HFFc6 (cell line): Measurements from ENCODE around the gene RPS6KA5. TPM values are rescaled to one million over a fixed set of nuclear protein-coding genes. Genes with fewer than 3 reads are reported as not detected.

Source experiments
- DNase-seq: peaks from one replicate; pipeline ENCODE4 v3.0.0-alpha.2; 2018
- H3K27ac Mint-ChIP-seq: 2 replicates; pipeline ENCODE4 v1.8.0; 2020; ENCODE audit warnings: mild to moderate bottlenecking, mixed read lengths
- H3K27me3 Mint-ChIP-seq: 2 replicates; pipeline ENCODE4 v1.8.0; 2021; ENCODE audit warnings: mild to moderate bottlenecking, moderate library complexity, mixed read lengths; ENCODE audit not compliant: insufficient read depth
- H3K36me3 Mint-ChIP-seq: 2 replicates; pipeline ENCODE4 v1.8.0; 2021; ENCODE audit warnings: low read depth, mixed read lengths
- H3K4me1 Mint-ChIP-seq: 2 replicates; pipeline ENCODE4 v1.8.0; 2020; ENCODE audit warnings: low read depth, mixed read lengths
- H3K4me3 Mint-ChIP-seq: 2 replicates; pipeline ENCODE4 v1.8.0; 2020; ENCODE audit warnings: mild to moderate bottlenecking, moderate library complexity, mixed read lengths
- H3K9me3 Mint-ChIP-seq: 2 replicates; pipeline ENCODE4 v1.8.0; 2020; ENCODE audit warnings: mild to moderate bottlenecking, mixed read lengths
- total RNA-seq, 6 experiments: library from RNA; stranded (reverse); fragmentation: NEBNext Ultra II Directional; extraction: Animal tissue kit (Norgen Biotek cat#: 25700); gene quantifications; 2 replicates in 1 of 6; 3 replicates in 5 of 6; pipeline ENCODE4 v1.2.3, GENCODE V29; 2021
- TF ChIP-seq, protein P1 (sequence below): fragments of 200-600 bp; sonication (generic); IDR thresholded peaks from 2 replicates; pipeline ENCODE4 v1.5.0; 2021; ENCODE audit warnings: antibody characterized with exemption, mild to moderate bottlenecking

The RPS6KA5 gene
- total RNA-seq, 6 experiments from 2014 or later = 0.36 to 0.91 (median 0.48) TPM

DNA sequence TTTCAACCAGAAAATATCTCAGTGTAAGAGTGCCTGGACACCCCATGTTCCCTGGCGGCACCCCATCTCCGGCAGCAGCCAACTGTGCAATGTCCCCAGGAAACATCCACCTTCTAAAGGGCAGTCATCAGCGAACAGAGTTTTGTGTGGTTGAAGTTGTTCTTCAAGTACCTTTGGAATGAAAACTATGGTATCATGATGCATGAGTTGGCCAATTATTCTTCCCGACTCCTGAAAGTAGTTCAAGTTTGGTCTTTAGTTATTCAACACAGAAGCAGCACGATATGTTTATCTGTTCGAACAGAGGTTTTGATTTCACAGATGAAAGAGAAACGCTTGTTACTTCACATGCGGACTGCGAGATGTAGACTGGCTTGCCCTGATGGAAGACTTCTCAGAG is 223.1 kb downstream of the RPS6KA5 start:
- peaks cover 3% of the 10 kb centered on the region; the same call in 1 of the 2 replicates for H3K9me3 Mint-ChIP-seq
- H3K27me3 Mint-ChIP-seq = peaks cover 4% of the 10 kb centered on the region; the same call in 1 of the 2 replicates
- H3K27ac Mint-ChIP-seq = peak overlapping the region; percentile 66
- TF ChIP-seq, protein P1, sequence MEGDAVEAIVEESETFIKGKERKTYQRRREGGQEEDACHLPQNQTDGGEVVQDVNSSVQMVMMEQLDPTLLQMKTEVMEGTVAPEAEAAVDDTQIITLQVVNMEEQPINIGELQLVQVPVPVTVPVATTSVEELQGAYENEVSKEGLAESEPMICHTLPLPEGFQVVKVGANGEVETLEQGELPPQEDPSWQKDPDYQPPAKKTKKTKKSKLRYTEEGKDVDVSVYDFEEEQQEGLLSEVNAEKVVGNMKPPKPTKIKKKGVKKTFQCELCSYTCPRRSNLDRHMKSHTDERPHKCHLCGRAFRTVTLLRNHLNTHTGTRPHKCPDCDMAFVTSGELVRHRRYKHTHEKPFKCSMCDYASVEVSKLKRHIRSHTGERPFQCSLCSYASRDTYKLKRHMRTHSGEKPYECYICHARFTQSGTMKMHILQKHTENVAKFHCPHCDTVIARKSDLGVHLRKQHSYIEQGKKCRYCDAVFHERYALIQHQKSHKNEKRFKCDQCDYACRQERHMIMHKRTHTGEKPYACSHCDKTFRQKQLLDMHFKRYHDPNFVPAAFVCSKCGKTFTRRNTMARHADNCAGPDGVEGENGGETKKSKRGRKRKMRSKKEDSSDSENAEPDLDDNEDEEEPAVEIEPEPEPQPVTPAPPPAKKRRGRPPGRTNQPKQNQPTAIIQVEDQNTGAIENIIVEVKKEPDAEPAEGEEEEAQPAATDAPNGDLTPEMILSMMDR = no peak
- peak overlapping the region; percentile 51 for H3K4me3 Mint-ChIP-seq
- peak; percentile 59 for DNase-seq
- H3K4me1 Mint-ChIP-seq = peaks cover 20% of the 10 kb centered on the region
- H3K36me3 Mint-ChIP-seq = no peaks in the 10 kb centered on the region; the same call in 1 of the 2 replicates

DNA sequence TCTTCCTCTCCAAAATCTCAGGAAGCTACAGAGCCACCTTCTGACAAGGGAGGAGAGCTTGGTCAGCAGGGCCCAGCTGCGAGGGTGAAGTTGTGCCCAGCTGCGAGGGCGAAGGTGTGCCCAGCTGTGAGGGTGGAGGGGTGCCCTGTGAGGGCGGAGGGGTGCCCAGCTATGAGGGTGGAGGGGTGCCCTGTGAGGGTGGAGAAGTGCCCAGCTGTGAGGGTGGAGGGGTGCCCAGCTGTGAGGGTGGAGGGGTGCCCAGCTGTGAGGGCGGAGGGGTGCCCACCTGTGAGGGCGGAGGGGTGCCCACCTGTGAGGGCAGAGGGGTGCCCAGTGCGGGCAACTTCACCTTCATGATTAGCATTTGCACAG is 223.8 kb downstream of the RPS6KA5 start:
- Mint-ChIP-seq H3K36me3 (no peaks in the 10 kb centered on the region; the same call in 1 of the 2 replicates), H3K27me3 (peaks cover 8% of the 10 kb centered on the region), H3K4me1 (peaks cover 20% of the 10 kb centered on the region), H3K9me3 (peaks cover 3% of the 10 kb centered on the region; the same call in 1 of the 2 replicates), H3K4me3 (no peak overlapping the region), H3K27ac (no peak overlapping the region)
- TF ChIP-seq, protein P1 = no peak
- DNase-seq = no peak

DNA sequence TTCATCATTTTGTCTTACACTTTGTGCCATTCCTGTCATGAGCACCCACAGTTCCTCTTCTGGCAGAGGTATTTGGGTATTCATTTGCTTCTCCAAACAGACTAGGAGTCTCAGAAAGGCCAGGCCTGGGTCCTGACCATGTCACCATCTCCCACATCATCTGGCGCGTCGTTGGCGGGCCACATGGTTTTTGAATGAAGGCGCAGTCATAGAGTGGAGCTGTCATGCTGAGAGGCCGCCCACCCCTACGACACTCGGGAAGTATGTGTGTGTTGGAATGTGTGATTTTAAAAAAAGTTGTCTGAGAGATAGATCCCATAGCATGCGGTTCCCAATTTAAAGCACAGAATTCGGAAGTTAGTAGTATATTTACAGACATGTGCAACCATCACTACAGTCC is 228.6 kb downstream of the RPS6KA5 start:
- Mint-ChIP-seq H3K4me1 (peaks cover 9% of the 10 kb centered on the region; the same call in 1 of the 2 replicates), H3K27ac (no peak overlapping the region), H3K27me3 (peaks cover 21% of the 10 kb centered on the region), H3K36me3 (no peaks in the 10 kb centered on the region), H3K9me3 (no peaks in the 10 kb centered on the region), H3K4me3 (no peak overlapping the region)
- no peak for DNase-seq
- TF ChIP-seq, protein P1 = no peak

DNA sequence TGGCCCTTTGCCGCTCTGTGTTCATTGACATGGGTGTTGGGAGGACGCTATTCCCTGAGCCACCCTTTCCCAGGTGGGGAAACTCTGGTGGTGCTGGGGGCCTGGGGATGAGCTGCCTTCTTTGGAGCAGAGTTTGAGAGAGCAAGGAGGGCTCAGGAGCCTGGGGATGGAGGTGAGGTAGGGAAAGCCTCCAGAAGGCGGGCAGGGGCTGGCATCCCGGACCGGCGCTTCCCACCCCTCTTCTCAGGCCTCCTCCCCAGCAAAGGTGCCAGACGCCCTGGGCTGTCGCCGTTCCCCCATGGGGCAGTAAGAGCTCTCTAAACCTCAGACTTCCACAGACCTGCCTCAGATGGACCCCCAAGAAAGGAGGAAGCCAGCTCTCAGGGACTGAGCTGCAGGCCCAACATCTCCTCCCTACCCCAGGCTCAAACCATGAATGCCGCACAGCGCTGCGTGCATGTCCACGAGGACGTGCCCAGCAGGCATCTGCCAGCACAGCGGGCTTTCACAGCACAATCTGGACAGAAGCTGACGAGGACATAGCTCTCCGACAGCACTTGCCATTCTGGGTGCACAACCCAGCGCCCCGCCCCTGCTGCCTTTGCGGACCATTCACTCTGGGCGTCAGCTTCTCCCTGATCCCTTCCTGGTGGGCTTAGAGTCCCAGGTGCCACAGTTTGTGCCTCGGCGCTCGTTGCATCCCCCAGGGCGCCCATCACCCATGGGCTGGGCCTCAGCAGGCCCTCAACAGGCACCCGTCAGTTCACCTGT is 229.3 kb downstream of the RPS6KA5 start:
- DNase-seq = no peak
- H3K27ac Mint-ChIP-seq = no peak overlapping the region
- TF ChIP-seq, protein P1 = no peak
- H3K9me3 Mint-ChIP-seq = no peaks in the 10 kb centered on the region
- no peaks in the 10 kb centered on the region for H3K36me3 Mint-ChIP-seq
- peaks cover 9% of the 10 kb centered on the region; the same call in 1 of the 2 replicates for H3K4me1 Mint-ChIP-seq
- no peak overlapping the region for H3K4me3 Mint-ChIP-seq
- H3K27me3 Mint-ChIP-seq = peaks cover 21% of the 10 kb centered on the region

DNA sequence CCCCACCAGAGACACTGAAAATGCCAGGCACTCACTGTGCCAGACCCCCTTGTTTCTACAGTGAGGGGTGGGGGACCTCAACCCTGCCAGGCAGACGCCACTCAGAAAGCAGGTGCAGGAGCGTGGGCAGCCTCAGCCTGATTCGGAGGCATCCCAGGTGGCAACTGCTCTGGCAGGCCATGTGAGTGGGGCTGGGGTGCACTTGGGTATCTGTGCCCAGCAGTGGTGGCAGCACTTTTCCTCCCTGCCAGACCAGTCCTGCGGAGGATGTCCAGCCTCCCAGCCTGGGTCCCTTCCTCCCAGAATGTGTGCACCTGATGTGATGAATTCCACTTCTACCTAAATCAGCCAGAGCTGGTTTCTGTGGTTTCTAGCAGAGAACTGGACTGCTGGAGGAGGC is 230.8 kb downstream of the RPS6KA5 start:
- Mint-ChIP-seq H3K36me3 (no peaks in the 10 kb centered on the region), H3K9me3 (peaks cover 5% of the 10 kb centered on the region), H3K4me3 (no peak overlapping the region), H3K27me3 (peaks cover 21% of the 10 kb centered on the region), H3K27ac (no peak overlapping the region), H3K4me1 (peaks cover 9% of the 10 kb centered on the region; the same call in 1 of the 2 replicates)
- TF ChIP-seq, protein P1 = no peak
- no peak for DNase-seq
